ENCODE results near the gene HYOU1.
"Not testable (repeated sequence)": the region's sequence is repeated elsewhere in the genome, so short reads cannot be mapped to it uniquely, and the experiment has no call there.

HYOU1 gene

GRCh38 chr11:119044708-119045107 lies 12.3 kb downstream of the HYOU1 start:
- H3K4me1 ChIP-seq (ENCODE audit: control insufficient read depth in 1 of 2, insufficient read depth in 1 of 2, low read depth in 1 of 2, low read length in 1 of 2) = peaks cover 0 to under 1% of the 10 kb centered on the region in 2 experiments
- H3K36me3 ChIP-seq = peaks cover 37% of the 10 kb centered on the region
- no peak overlapping the region for H3K4me3 ChIP-seq (ENCODE audit: low read depth in 1 of 2, low read length in 1 of 2)
- H3K9me3 ChIP-seq = no peaks in the 10 kb centered on the region
- no peak overlapping the region for H3K27ac ChIP-seq
- TF ChIP-seq, protein P1, sequence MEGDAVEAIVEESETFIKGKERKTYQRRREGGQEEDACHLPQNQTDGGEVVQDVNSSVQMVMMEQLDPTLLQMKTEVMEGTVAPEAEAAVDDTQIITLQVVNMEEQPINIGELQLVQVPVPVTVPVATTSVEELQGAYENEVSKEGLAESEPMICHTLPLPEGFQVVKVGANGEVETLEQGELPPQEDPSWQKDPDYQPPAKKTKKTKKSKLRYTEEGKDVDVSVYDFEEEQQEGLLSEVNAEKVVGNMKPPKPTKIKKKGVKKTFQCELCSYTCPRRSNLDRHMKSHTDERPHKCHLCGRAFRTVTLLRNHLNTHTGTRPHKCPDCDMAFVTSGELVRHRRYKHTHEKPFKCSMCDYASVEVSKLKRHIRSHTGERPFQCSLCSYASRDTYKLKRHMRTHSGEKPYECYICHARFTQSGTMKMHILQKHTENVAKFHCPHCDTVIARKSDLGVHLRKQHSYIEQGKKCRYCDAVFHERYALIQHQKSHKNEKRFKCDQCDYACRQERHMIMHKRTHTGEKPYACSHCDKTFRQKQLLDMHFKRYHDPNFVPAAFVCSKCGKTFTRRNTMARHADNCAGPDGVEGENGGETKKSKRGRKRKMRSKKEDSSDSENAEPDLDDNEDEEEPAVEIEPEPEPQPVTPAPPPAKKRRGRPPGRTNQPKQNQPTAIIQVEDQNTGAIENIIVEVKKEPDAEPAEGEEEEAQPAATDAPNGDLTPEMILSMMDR (IDR thresholded peaks at IDR 0.05) = no peak
- no peaks in the 10 kb centered on the region for H3K27me3 ChIP-seq

- Histone ChIP-seq H3K27ac (no peak overlapping the region), H3K9me3 (no peaks in the 10 kb centered on the region), H3K36me3 (peaks cover 19% of the 10 kb centered on the region), H3K4me1 (ENCODE audit: control insufficient read depth in 1 of 2, insufficient read depth in 1 of 2, low read depth in 1 of 2, low read length in 1 of 2) (peaks cover 0 to 4% of the 10 kb centered on the region in 2 experiments), H3K27me3 (no peaks in the 10 kb centered on the region), H3K4me3 (ENCODE audit: low read depth in 1 of 2, low read length in 1 of 2) (no peak overlapping the region)
- TF ChIP-seq, protein P1 (IDR thresholded peaks at IDR 0.05) = no peak
These were observed 14.1 kb downstream of the HYOU1 start for GRCh38 chr11:119042927-119043326.

DNA sequence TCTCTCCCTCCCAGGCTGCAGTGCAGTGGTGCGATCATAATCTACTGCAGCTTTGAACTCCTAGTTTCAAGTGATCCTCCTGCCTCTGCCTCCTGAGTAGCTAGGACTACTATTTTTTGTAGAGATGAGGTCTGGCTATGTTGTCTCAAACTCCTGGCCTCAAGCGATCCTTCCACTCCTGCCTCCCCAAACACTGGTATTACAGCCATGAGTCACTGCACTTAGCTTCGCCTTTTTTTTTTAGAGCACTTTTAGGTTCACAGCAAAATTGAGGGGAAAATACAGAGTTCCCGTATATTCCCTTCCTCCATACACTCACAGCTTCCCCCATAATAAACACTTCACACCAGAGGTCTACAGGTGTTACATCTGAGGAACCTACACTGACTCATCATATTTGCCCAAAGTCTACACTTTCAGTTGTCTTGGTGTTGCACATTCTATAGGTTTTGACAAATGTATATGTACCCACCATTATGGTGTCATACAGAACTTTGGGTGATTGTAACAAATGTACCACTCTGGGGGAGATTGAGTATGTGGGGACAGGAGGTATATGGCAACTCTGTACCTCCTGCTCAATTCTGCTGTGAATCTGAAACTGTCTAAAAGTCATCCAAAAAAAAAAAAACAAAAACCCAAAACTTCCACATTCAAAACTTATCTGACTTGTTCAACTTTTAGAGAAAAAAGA lies 15.0 kb downstream of the HYOU1 start:
- Histone ChIP-seq H3K27ac (no peak overlapping the region), H3K9me3 (no peaks in the 10 kb centered on the region), H3K27me3 (no peaks in the 10 kb centered on the region), H3K4me3 (ENCODE audit: low read depth in 1 of 2, low read length in 1 of 2) (no peak overlapping the region), H3K4me1 (ENCODE audit: control insufficient read depth in 1 of 2, insufficient read depth in 1 of 2, low read depth in 1 of 2, low read length in 1 of 2) (peaks cover 0 to 4% of the 10 kb centered on the region in 2 experiments), H3K36me3 (peaks cover 10% of the 10 kb centered on the region)
- TF ChIP-seq, protein P1 (IDR thresholded peaks at IDR 0.05) = no peak

GRCh38 chr11:119039471-119039870 lies 17.5 kb downstream of the HYOU1 start:
- H3K27ac ChIP-seq; H3K36me3 ChIP-seq; H3K4me1 ChIP-seq (ENCODE audit: control insufficient read depth in 1 of 2, insufficient read depth in 1 of 2, low read depth in 1 of 2, low read length in 1 of 2); H3K4me3 ChIP-seq (ENCODE audit: low read depth in 1 of 2, low read length in 1 of 2); H3K27me3 ChIP-seq; H3K9me3 ChIP-seq: not testable (repeated sequence)

DNA sequence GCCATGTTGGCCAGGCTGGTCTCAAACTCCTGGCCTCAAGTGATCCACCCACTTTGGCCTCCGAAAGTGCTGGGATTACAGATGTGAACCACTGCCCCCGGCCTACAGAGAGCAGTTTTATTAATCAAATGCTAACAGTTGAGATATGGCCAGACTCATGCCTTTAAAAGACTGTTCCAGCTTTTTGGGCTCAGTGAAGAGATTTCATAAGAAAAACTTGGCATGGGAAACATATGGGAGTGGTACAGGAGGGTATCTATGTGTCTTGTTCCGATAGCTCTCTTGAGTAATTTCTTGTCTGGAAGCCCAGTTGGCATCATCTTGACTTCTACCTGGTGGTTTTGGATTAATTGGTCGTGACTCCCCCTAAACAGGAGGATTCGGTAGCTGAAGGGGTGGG lies 18.1 kb downstream of the HYOU1 start:
- TF ChIP-seq, protein P1 (IDR thresholded peaks at IDR 0.05) = no peak
- Histone ChIP-seq H3K27ac (no peak overlapping the region), H3K27me3 (no peaks in the 10 kb centered on the region), H3K9me3 (no peaks in the 10 kb centered on the region), H3K4me1 (ENCODE audit: control insufficient read depth in 1 of 2, insufficient read depth in 1 of 2, low read depth in 1 of 2, low read length in 1 of 2) (peaks cover 0 to 4% of the 10 kb centered on the region in 2 experiments), H3K4me3 (ENCODE audit: low read depth in 1 of 2, low read length in 1 of 2) (no peak overlapping the region), H3K36me3 (no peaks in the 10 kb centered on the region)

- TF ChIP-seq, protein P1 (IDR thresholded peaks at IDR 0.05) = no peak
- Histone ChIP-seq H3K36me3 (no peaks in the 10 kb centered on the region), H3K27me3 (no peaks in the 10 kb centered on the region), H3K27ac (no peak overlapping the region), H3K9me3 (no peaks in the 10 kb centered on the region), H3K4me3 (ENCODE audit: low read depth in 1 of 2, low read length in 1 of 2) (no peak overlapping the region), H3K4me1 (ENCODE audit: control insufficient read depth in 1 of 2, insufficient read depth in 1 of 2, low read depth in 1 of 2, low read length in 1 of 2) (peaks cover 10 to 15% of the 10 kb centered on the region in 2 experiments)
These were observed 22.2 kb downstream of the HYOU1 start for GRCh38 chr11:119034813-119035212.

DNA sequence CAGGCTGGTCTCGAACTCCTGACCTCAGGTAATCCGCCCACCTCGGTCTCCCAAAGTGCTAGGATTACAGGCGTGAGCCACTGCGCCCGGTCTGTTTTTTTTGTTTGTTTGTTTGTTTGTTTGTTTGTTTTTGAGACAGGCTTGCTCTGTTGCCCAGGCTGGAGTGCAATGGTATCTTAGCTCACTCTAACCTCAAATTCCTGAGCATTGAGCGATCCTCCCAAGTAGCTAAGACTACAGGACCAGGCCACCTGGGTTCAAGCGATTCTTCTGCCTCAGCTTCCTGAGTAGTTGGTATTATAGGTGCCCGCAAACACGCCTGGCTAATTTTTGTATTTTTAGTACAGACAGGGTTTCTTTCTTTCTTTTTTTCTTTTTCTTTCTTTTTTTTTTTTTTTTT lies 23.6 kb downstream of the HYOU1 start:
- H3K4me1 ChIP-seq (ENCODE audit: control insufficient read depth in 1 of 2, insufficient read depth in 1 of 2, low read depth in 1 of 2, low read length in 1 of 2) = peaks cover 18 to 20% of the 10 kb centered on the region in 2 experiments
- not testable (repeated sequence) for H3K36me3 ChIP-seq; H3K9me3 ChIP-seq; H3K27me3 ChIP-seq; H3K27ac ChIP-seq; H3K4me3 ChIP-seq (ENCODE audit: low read depth in 1 of 2, low read length in 1 of 2)
